Mesothelial cell of epicardium (in vitro differentiated cells): ENCODE measurements around the gene SMAD1. TPM values are rescaled to one million over a fixed set of nuclear protein-coding genes. Genes with fewer than 3 reads are reported as not detected.

Source experiments
- DNase-seq, 2 experiments: peaks; one replicate each; pipeline ENCODE4 v3.0.0; 2021; ENCODE audit warnings: low spot score in 2 of 2; ENCODE audit not compliant: unreplicated experiment in 2 of 2
- H3K27ac Mint-ChIP-seq: 2 replicates; pipeline ENCODE4 v1.8.0; 2021; ENCODE audit warnings: mixed read lengths
- H3K27me3 Mint-ChIP-seq: 2 replicates; pipeline ENCODE4 v1.8.0; 2021; ENCODE audit warnings: low read depth, mixed read lengths
- H3K36me3 Mint-ChIP-seq: 2 replicates; pipeline ENCODE4 v1.8.0; 2021; ENCODE audit warnings: mixed read lengths
- H3K4me1 Mint-ChIP-seq: 2 replicates; pipeline ENCODE4 v1.8.0; 2021; ENCODE audit warnings: mixed read lengths
- H3K4me3 Mint-ChIP-seq: 2 replicates; pipeline ENCODE4 v1.8.0; 2021; ENCODE audit warnings: mild to moderate bottlenecking, moderate library complexity, mixed read lengths
- H3K9me3 Mint-ChIP-seq: 2 replicates; pipeline ENCODE4 v1.8.0; 2021; ENCODE audit warnings: mixed read lengths
- total RNA-seq: library from RNA; stranded (reverse); gene quantifications from 3 replicates; pipeline ENCODE4 v1.2.1, GENCODE V29; 2021
- TF ChIP-seq, protein P1 (sequence below): fragments of 200-600 bp; sonication (generic); IDR thresholded peaks from one replicate; pipeline ENCODE4 v1.5.0; 2021; ENCODE audit warnings: antibody characterized with exemption; ENCODE audit not compliant: unreplicated experiment

The SMAD1 gene
- total RNA-seq, 1 donor from 2014 or later: 40.5 TPM

GRCh38 chr4:145437466-145437865, 44.2 kb upstream of the SMAD1 start:
- peaks cover 19% of the 10 kb centered on the region for H3K36me3 Mint-ChIP-seq
- peaks cover 32% of the 10 kb centered on the region for H3K4me1 Mint-ChIP-seq
- no peak overlapping the region for H3K27ac Mint-ChIP-seq
- TF ChIP-seq, protein P1, sequence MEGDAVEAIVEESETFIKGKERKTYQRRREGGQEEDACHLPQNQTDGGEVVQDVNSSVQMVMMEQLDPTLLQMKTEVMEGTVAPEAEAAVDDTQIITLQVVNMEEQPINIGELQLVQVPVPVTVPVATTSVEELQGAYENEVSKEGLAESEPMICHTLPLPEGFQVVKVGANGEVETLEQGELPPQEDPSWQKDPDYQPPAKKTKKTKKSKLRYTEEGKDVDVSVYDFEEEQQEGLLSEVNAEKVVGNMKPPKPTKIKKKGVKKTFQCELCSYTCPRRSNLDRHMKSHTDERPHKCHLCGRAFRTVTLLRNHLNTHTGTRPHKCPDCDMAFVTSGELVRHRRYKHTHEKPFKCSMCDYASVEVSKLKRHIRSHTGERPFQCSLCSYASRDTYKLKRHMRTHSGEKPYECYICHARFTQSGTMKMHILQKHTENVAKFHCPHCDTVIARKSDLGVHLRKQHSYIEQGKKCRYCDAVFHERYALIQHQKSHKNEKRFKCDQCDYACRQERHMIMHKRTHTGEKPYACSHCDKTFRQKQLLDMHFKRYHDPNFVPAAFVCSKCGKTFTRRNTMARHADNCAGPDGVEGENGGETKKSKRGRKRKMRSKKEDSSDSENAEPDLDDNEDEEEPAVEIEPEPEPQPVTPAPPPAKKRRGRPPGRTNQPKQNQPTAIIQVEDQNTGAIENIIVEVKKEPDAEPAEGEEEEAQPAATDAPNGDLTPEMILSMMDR: no peak
- no peak for DNase-seq
- H3K4me3 Mint-ChIP-seq: no peak overlapping the region
- H3K27me3 Mint-ChIP-seq: no peaks in the 10 kb centered on the region
- H3K9me3 Mint-ChIP-seq: peaks cover 25% of the 10 kb centered on the region

DNA sequence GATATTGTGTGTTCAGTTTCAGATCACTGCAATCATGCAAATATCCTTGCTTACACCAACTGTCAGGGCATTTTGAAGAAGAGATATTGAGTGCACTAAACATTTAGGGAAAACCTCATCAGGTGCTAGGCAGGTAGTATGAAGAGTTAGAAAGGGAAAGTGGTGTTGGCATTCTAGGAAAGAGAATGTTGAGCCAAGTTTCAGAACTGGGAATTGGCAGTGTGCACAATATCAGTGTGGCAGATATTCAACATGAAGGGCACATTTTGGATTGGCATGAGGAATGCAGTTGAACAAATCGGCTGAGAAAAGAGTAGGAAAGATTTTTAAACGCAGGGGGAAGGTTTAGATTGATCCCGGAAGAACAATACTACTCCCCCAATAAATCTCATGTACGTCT, 43.4 kb upstream of the SMAD1 start:
- Mint-ChIP-seq H3K4me3 (no peak overlapping the region), H3K36me3 (peaks cover 13% of the 10 kb centered on the region)

DNA sequence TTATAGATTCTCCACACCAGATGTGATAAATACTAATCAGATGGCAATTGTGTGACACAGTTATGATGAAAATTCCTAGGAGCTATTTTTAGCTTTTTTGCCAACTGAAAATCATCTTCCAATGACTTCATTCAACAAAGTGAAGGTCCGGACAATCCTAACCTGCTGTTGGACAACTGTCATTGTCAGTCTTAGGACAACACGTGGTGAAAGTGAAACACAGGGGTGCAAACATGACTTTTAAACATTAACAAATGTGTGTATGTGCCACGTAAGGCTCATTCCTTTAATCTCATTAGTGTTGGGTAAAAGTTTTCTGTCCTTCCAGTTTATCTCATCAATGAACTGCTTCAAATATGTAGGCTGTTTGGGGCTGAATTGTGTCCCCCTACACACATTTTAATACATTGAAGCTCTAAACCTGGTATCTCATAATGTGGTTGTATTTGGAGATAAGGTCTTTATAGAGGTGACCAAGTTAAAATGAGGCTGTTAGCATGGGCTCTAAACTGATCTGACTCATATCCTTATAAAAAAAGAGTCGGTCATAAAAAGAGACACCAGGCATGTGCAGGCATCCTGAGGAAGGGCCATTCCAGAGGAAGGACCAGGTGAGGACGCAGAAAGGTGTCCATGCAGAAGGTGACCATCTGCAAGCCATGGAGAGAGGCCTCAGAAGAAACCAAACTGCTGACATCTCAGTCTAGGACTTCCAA, 41.2 kb upstream of the SMAD1 start:
- H3K4me3 Mint-ChIP-seq: no peak overlapping the region
- H3K27ac Mint-ChIP-seq: no peak overlapping the region
- no peaks in the 10 kb centered on the region for H3K36me3 Mint-ChIP-seq
- no peaks in the 10 kb centered on the region for H3K27me3 Mint-ChIP-seq
- TF ChIP-seq, protein P1: no peak
- H3K4me1 Mint-ChIP-seq: peaks cover 28% of the 10 kb centered on the region
- peaks cover 5% of the 10 kb centered on the region for H3K9me3 Mint-ChIP-seq
- no peak for DNase-seq

More for the DNA sequence above, 43.4 kb upstream of the SMAD1 start:
- Mint-ChIP-seq H3K9me3 (peaks cover 17% of the 10 kb centered on the region), H3K4me1 (peaks cover 32% of the 10 kb centered on the region), H3K27me3 (no peaks in the 10 kb centered on the region), H3K27ac (no peak overlapping the region)
- TF ChIP-seq, protein P1: no peak
- no peak for DNase-seq

GRCh38 chr4:145446184-145446583, 35.5 kb upstream of the SMAD1 start:
- H3K4me3 Mint-ChIP-seq: no peak overlapping the region
- no peaks in the 10 kb centered on the region for H3K4me1 Mint-ChIP-seq
- no peak overlapping the region for H3K27ac Mint-ChIP-seq
- TF ChIP-seq, protein P1: no peak
- no peaks in the 10 kb centered on the region for H3K27me3 Mint-ChIP-seq
- no peaks in the 10 kb centered on the region for H3K36me3 Mint-ChIP-seq
- no peak for DNase-seq
- peaks cover 15% of the 10 kb centered on the region for H3K9me3 Mint-ChIP-seq

GRCh38 chr4:145451895-145452294, 29.8 kb upstream of the SMAD1 start:
- Mint-ChIP-seq H3K9me3 (peaks cover 9% of the 10 kb centered on the region), H3K4me3 (no peak overlapping the region), H3K36me3 (no peaks in the 10 kb centered on the region), H3K27me3 (no peaks in the 10 kb centered on the region), H3K27ac (no peak overlapping the region), H3K4me1 (peaks cover 2% of the 10 kb centered on the region)
- TF ChIP-seq, protein P1: no peak
- no peak for DNase-seq
